HG02763 (cell line): ENCODE results near the gene TBC1D10B.
"Not testable (repeated sequence)": the region's sequence is repeated elsewhere in the genome, so short reads cannot be mapped to it uniquely, and the experiment has no call there.

Source experiments
- ATAC-seq: cut with Tn5 transposase; IDR thresholded peaks from one replicate; pipeline ENCODE4 v1.9.1; 2021; ENCODE audit warnings: mild to moderate bottlenecking, moderate library complexity; ENCODE audit not compliant: unreplicated experiment

The TBC1D10B gene

GRCh38 chr16:30398661-30399434, 28.6 kb upstream of the TBC1D10B start:
- no peak for ATAC-seq

GRCh38 chr16:30397776-30398660, 27.7 kb upstream of the TBC1D10B start:
- no peak for ATAC-seq

- no peak for ATAC-seq
These were observed 26.8 kb upstream of the TBC1D10B start for GRCh38 chr16:30397056-30397455.

GRCh38 chr16:30396627-30397026, 26.3 kb upstream of the TBC1D10B start:
- not testable (repeated sequence) for ATAC-seq

GRCh38 chr16:30395992-30396585, 25.8 kb upstream of the TBC1D10B start:
- ATAC-seq, result no peak

- ATAC-seq, result peak; percentile 60
These were observed 25.1 kb upstream of the TBC1D10B start, which contains the start of gene ZNF48 for GRCh38 chr16:30395155-30395991. TSS of gene ZNF48 (plus strand) at chr16:30395420. CDS start at chr16:30395795, 375 bp downstream.

GRCh38 chr16:30394592-30395154, 24.4 kb upstream of the TBC1D10B start:
- ATAC-seq, result no peak

- no peak for ATAC-seq
These were observed 13.2 kb upstream of the TBC1D10B start for GRCh38 chr16:30383521-30383920.

- no peak for ATAC-seq
These were observed 12.0 kb upstream of the TBC1D10B start, which contains the start of gene SEPTIN1 for GRCh38 chr16:30382111-30382881. TSS of gene SEPTIN1 (minus strand) at chr16:30382561. CDS start at chr16:30382542, 19 bp downstream.

GRCh38 chr16:30381291-30382041, 11.2 kb upstream of the TBC1D10B start:
- ATAC-seq, result no peak

- no peak for ATAC-seq
These were observed 10.5 kb upstream of the TBC1D10B start for GRCh38 chr16:30380803-30381208.

GRCh38 chr16:30380072-30380802, 9.9 kb upstream of the TBC1D10B start:
- ATAC-seq, result no peak

GRCh38 chr16:30379158-30379783, 9.0 kb upstream of the TBC1D10B start:
- no peak for ATAC-seq

- peak; percentile 78 for ATAC-seq
These were observed 8.2 kb upstream of the TBC1D10B start for GRCh38 chr16:30378236-30379157.

GRCh38 chr16:30377812-30378235, 7.5 kb upstream of the TBC1D10B start:
- peak; percentile 39 for ATAC-seq

- no peak for ATAC-seq
These were observed 6.9 kb upstream of the TBC1D10B start for GRCh38 chr16:30377050-30377811.
